ENCODE data around the gene SRPK2. TPM values are rescaled to one million over a fixed set of nuclear protein-coding genes. Genes with fewer than 3 reads are reported as not detected.

Gene SRPK2
- total RNA-seq, 1 experiment from 2014 or later: 59.8 TPM

- ChIA-PET POLR2A (ENCODE audit: low non-redundant PET) (no interaction called here), CTCF (no interaction called here)
- Histone ChIP-seq H3K27ac (ENCODE audit: low read depth, low read length, poor library complexity, severe bottlenecking) (no peak overlapping the region), H3K4me3 (ENCODE audit: low read depth, low read length, poor library complexity, severe bottlenecking) (no peak overlapping the region), H3K4me1 (ENCODE audit: insufficient read depth, low read length, poor library complexity, severe bottlenecking) (peaks cover 29% of the 10 kb centered on the region), H3K27me3 (replicated peaks; ENCODE audit: insufficient read depth, low read depth, low read length, poor library complexity) (no peaks in the 10 kb centered on the region), H3K9me3 (ENCODE audit: low read depth, low read length, poor library complexity, severe bottlenecking) (peaks cover 8% of the 10 kb centered on the region), H3K36me3 (ENCODE audit: insufficient read depth, low read length, poor library complexity, severe bottlenecking) (peaks cover 5% of the 10 kb centered on the region)
- TF ChIP-seq EZH2 (IDR thresholded peaks at IDR 0.05; ENCODE audit: borderline replicate concordance, low read depth, low read length, poor library complexity, severe bottlenecking) (no peak), CTCF (conservative IDR thresholded peaks at IDR 0.05; ENCODE audit: low read depth, low read length) (no peak)
- intact Hi-C loops (cut with micrococcal nuclease; ENCODE audit: unreplicated experiment): loop anchor here (5.0 kb wide), 1 partner anchor 462 kb away; no protein-coding TSS in a partner anchor
- DNase-seq (ENCODE audit: low spot score): no peak
- BruUV-seq (replicated peaks): no TSS peak
Observed at GRCh38 chr7:105230486-105230885, 158.2 kb downstream of the SRPK2 start.

GRCh38 chr7:105229641-105230040 lies 159.1 kb downstream of the SRPK2 start:
- Histone ChIP-seq H3K27ac (ENCODE audit: low read depth, low read length, poor library complexity, severe bottlenecking) (peak overlapping the region; percentile 48), H3K4me3 (ENCODE audit: low read depth, low read length, poor library complexity, severe bottlenecking) (no peak overlapping the region), H3K9me3 (ENCODE audit: low read depth, low read length, poor library complexity, severe bottlenecking) (peaks cover 8% of the 10 kb centered on the region), H3K27me3 (replicated peaks; ENCODE audit: insufficient read depth, low read depth, low read length, poor library complexity) (no peaks in the 10 kb centered on the region), H3K4me1 (ENCODE audit: insufficient read depth, low read length, poor library complexity, severe bottlenecking) (peaks cover 36% of the 10 kb centered on the region), H3K36me3 (ENCODE audit: insufficient read depth, low read length, poor library complexity, severe bottlenecking) (peaks cover 5% of the 10 kb centered on the region)
- no TSS peak for BruUV-seq (replicated peaks)
- TF ChIP-seq CTCF (conservative IDR thresholded peaks at IDR 0.05; ENCODE audit: low read depth, low read length) (no peak), EZH2 (IDR thresholded peaks at IDR 0.05; ENCODE audit: borderline replicate concordance, low read depth, low read length, poor library complexity, severe bottlenecking) (no peak)
- ChIA-PET POLR2A (ENCODE audit: low non-redundant PET) (no interaction called here), CTCF (no interaction called here)
- DNase-seq (ENCODE audit: low spot score): no peak
- intact Hi-C loops (cut with micrococcal nuclease; ENCODE audit: unreplicated experiment): loop anchor here (5.0 kb wide), 1 partner anchor 463 kb away; no protein-coding TSS in a partner anchor

- BruUV-seq (replicated peaks): no TSS peak
Observed at GRCh38 chr7:105228555-105228954, 160.2 kb downstream of the SRPK2 start.

More at GRCh38 chr7:105228555-105228954, 160.2 kb downstream of the SRPK2 start:
- intact Hi-C loops (cut with micrococcal nuclease; ENCODE audit: unreplicated experiment): no loop called here
- Histone ChIP-seq H3K4me1 (ENCODE audit: insufficient read depth, low read length, poor library complexity, severe bottlenecking) (peaks cover 33% of the 10 kb centered on the region), H3K4me3 (ENCODE audit: low read depth, low read length, poor library complexity, severe bottlenecking) (no peak overlapping the region), H3K9me3 (ENCODE audit: low read depth, low read length, poor library complexity, severe bottlenecking) (peaks cover 8% of the 10 kb centered on the region), H3K27ac (ENCODE audit: low read depth, low read length, poor library complexity, severe bottlenecking) (no peak overlapping the region), H3K36me3 (ENCODE audit: insufficient read depth, low read length, poor library complexity, severe bottlenecking) (peaks cover 5% of the 10 kb centered on the region), H3K27me3 (replicated peaks; ENCODE audit: insufficient read depth, low read depth, low read length, poor library complexity) (no peaks in the 10 kb centered on the region)
- no peak for DNase-seq (ENCODE audit: low spot score)
- CTCF ChIA-PET: no interaction called here
- TF ChIP-seq CTCF (conservative IDR thresholded peaks at IDR 0.05; ENCODE audit: low read depth, low read length) (no peak), EZH2 (IDR thresholded peaks at IDR 0.05; ENCODE audit: borderline replicate concordance, low read depth, low read length, poor library complexity, severe bottlenecking) (no peak)
- POLR2A ChIA-PET (ENCODE audit: low non-redundant PET): no interaction called here
